ENCODE results near the gene RDH12. TPM values are rescaled to one million over a fixed set of nuclear protein-coding genes. Genes with fewer than 3 reads are reported as not detected.

Gene RDH12
- total and polyA plus RNA-seq, 9 of the 15 experiments (the other 6 are each of a cell fraction or from before 2014, with no cell fraction given) = 0.03 to 0.29 (median 0.07) TPM; not detected in 2

- TF ChIP-seq RBBP5 (IDR thresholded peaks at IDR 0.05; ENCODE audit: borderline replicate concordance, insufficient read depth, low read length, poor library complexity, severe bottlenecking) (peak; percentile 93), DNMT1 (IDR thresholded peaks at IDR 0.05) (no peak), ZNF277 (CRISPR knock-in tag; IDR thresholded peaks at IDR 0.05; ENCODE audit: borderline replicate concordance) (no peak), ZFX (CRISPR knock-in tag; IDR thresholded peaks at IDR 0.05) (peak; percentile 97), GABPB1 (CRISPR knock-in tag; IDR thresholded peaks at IDR 0.05) (peak; percentile 75; the same call in 1 of the 2 replicates), HDAC2 (IDR thresholded peaks at IDR 0.05) (peak; percentile 46; the same call in 1 of the 2 replicates), TOE1 (IDR thresholded peaks at IDR 0.05; ENCODE audit: borderline replicate concordance) (peak; percentile 91), TOE1 (CRISPR knock-in tag; IDR thresholded peaks at IDR 0.05; ENCODE audit: borderline replicate concordance, low read depth) (no peak), ZEB2 (IDR thresholded peaks at IDR 0.05) (no peak), SAFB (IDR thresholded peaks at IDR 0.05; ENCODE audit: borderline replicate concordance, low read depth, low read length) (no peak), NR2C1 (IDR thresholded peaks at IDR 0.05) (no peak), NR2C1 (tag; IDR thresholded peaks at IDR 0.05) (peak; percentile 49; the same call in 1 of the 2 replicates), RFX7 (CRISPR knock-in tag; IDR thresholded peaks at IDR 0.05) (no peak), ATF4 (CRISPR knock-in tag; IDR thresholded peaks at IDR 0.05) (no peak), CUX1 (CRISPR knock-in tag; IDR thresholded peaks at IDR 0.05) (no peak), GTF2A2 (tag; IDR thresholded peaks at IDR 0.05) (no peak), NEUROD1 (IDR thresholded peaks at IDR 0.05; ENCODE audit: borderline replicate concordance, low read depth, low read length, partially characterized antibody) (peak; percentile 59), RBM39 (optimal IDR thresholded peaks at IDR 0.05; ENCODE audit: low read depth, low read length) (no peak), ZBTB5 (IDR thresholded peaks at IDR 0.05) (no peak)
These were observed 27.0 kb upstream of the RDH12 start, which contains the start of gene VTI1B (continued) for GRCh38 chr14:67674480-67675218.

Measured in K562 (cell line).